A673 (cell line): ENCODE measurements around the gene ANO2. TPM values are rescaled to one million over a fixed set of nuclear protein-coding genes. Genes with fewer than 3 reads are reported as not detected.
A peak's percentile ranks its signal among the peaks of the same experiment; 100 is the strongest.

Experiments
- Bru-seq: library from RNA; stranded (reverse); fragments of 400-500 nt; gene quantifications from one replicate; lab custom pipeline; 2021; lab: Mats Ljungman, UMichigan
- BruChase-seq, 2 experiments: library from RNA; stranded (reverse); fragments of 400-500 nt; gene quantifications; one replicate each; lab custom pipeline; 2021; lab: Mats Ljungman, UMichigan
- BruUV-seq: library from RNA; stranded (reverse); fragments of 400-500 nt; replicated peaks from 2 replicates; lab custom pipeline; 2021; lab: Mats Ljungman, UMichigan
- CTCF ChIA-PET: fragments of 300-600 bp; sonication (Branson Sonifier 250); formaldehyde crosslinking; loops from one replicate; lab custom pipeline; 2022; ENCODE audit warnings: antibody characterized with exemption; lab: Charles Lee
- POLR2A ChIA-PET: fragments of 300-600 bp; sonication (Branson Sonifier 250); formaldehyde crosslinking; loops from one replicate; lab custom pipeline; 2022; ENCODE audit warnings: antibody characterized with exemption; ENCODE audit not compliant: low non-redundant PET; lab: Charles Lee
- DNase-seq: peaks from one replicate; pipeline ENCODE4 v3.0.0-alpha.2; 2015; ENCODE audit warnings: low spot score
- H3K27ac ChIP-seq: fragments of 200-600 bp; sonication (generic); 2 replicates; pipeline ENCODE4 v1.5.1; 2016; ENCODE audit warnings: mixed run types, low read depth, mild to moderate bottlenecking, mixed read lengths, antibody characterized with exemption, low read length; ENCODE audit not compliant: poor library complexity, severe bottlenecking
- H3K27me3 ChIP-seq: fragments of 200-600 bp; sonication (generic); replicated peaks from 2 replicates; pipeline ENCODE4 v1.6.1; 2017; ENCODE audit warnings: mixed run types, low read depth, mild to moderate bottlenecking, mixed read lengths, antibody characterized with exemption, low read length; ENCODE audit not compliant: insufficient read depth, poor library complexity
- H3K36me3 ChIP-seq: fragments of 200-600 bp; sonication (generic); 2 replicates; pipeline ENCODE4 v1.6.1; 2016; ENCODE audit warnings: mixed run types, mild to moderate bottlenecking, mixed read lengths, antibody characterized with exemption, low read length; ENCODE audit not compliant: insufficient read depth, poor library complexity, severe bottlenecking
- H3K4me1 ChIP-seq: fragments of 200-600 bp; sonication (generic); 2 replicates; pipeline ENCODE4 v1.6.1; 2017; ENCODE audit warnings: mixed run types, mild to moderate bottlenecking, mixed read lengths, antibody characterized with exemption, low read length; ENCODE audit not compliant: insufficient read depth, poor library complexity, severe bottlenecking
- H3K4me3 ChIP-seq: fragments of 200-600 bp; sonication (generic); 2 replicates; pipeline ENCODE4 v1.5.1; 2016; ENCODE audit warnings: low read depth, mixed run types, mild to moderate bottlenecking, mixed read lengths, low read length; ENCODE audit not compliant: poor library complexity, severe bottlenecking
- H3K9me3 ChIP-seq: fragments of 200-600 bp; sonication (generic); 2 replicates; pipeline ENCODE4 v1.6.1; 2016; ENCODE audit warnings: mixed run types, low read depth, mild to moderate bottlenecking, mixed read lengths, antibody characterized with exemption, low read length; ENCODE audit not compliant: poor library complexity, severe bottlenecking
- CTCF ChIP-seq: fragments of 300-800, 200-600 bp; sonication (generic); conservative IDR thresholded peaks from 2 replicates; pipeline ENCODE4 v1.5.1; 2017; ENCODE audit warnings: low read depth, mild to moderate bottlenecking, antibody characterized with exemption, low read length, moderate library complexity, mixed read lengths
- EZH2 ChIP-seq: fragments of 200-600 bp; sonication (generic); IDR thresholded peaks from 2 replicates; pipeline ENCODE4 v1.6.1; 2017; ENCODE audit warnings: borderline replicate concordance, low read depth, mild to moderate bottlenecking, mixed read lengths, antibody characterized with exemption, low read length; ENCODE audit not compliant: poor library complexity, severe bottlenecking
- intact Hi-C: fragments of 100-400 bp; cut with micrococcal nuclease; formaldehyde crosslinking; loops from one replicate; pipeline ENCODE4 v1.10.0; 2022; ENCODE audit not compliant: unreplicated experiment
- long read RNA-seq: library from polyadenylated mRNA; stranded (forward); transcript quantifications from one replicate; pipeline ENCODE4 v2.0.0, GENCODE V29; 2022
- total RNA-seq: library from RNA; stranded (reverse); gene quantifications from 2 replicates; pipeline ENCODE4 v1.2.3, GENCODE V29; 2021

Gene ANO2
- total RNA-seq (not detected in 2 replicates), Bru-seq, nascent RNA (percentile 3 among the genes with signal in this experiment), BruChase-seq, experiment 1, labeled RNA remaining after a 2-hour chase (percentile 3 among the genes with signal in this experiment), BruChase-seq, experiment 2, labeled RNA remaining after a 6-hour chase (percentile 4 among the genes with signal in this experiment)
- long read RNA-seq, result 0 reads

DNA sequence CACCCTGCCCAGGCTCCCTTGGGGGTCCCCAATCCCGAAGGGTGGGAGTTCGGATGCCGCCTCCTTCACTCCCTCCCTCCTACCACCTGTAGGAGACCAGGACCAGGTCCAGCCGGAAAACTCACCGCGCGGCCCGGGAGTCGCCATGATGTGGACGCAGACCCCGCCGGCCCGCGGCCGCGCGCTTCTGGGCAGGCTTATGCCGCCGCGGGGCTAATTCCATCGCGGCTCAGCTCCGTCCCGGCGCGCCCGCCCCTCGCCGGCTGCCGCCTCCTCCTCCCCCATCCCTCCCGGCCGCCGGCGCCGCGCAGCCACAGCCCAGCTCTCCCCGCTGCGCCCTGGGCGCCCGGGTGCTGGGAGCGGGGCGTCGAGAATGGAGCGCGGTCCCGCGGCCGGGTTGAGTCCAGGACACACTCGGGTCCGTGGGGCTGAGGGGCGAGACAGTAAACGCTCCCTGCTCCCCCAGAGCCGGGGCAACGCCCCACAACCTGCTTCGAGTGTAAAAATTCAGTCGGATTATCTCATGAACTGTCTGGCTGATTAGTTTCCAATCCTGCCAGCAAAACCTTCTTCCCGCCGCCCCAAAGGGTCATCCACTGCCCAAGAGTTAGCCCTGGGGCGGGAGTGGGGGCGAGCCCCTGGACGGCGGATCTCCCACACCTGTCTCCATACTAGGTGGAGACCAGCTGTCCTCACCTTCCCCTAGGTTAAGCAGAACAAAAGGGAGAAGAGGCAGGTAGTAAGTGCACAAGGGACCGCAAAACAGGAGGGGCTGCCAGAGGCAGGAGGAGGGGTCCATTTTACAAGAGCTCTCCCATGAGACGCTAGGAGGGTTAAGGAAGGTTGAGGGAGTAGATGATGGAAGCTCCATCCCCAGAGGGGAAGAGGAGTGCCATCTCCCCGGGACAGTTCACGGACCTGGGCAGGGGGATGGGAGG, at the start of gene ANO2:
Gene ANO2 (minus strand): TSS at position 189 of the 938 bp plus-strand sequence. CDS start 42 bp downstream, at position 147.
- Histone ChIP-seq H3K36me3 (no peaks in the 10 kb centered on the region), H3K27ac (no peak within 1 kb of the TSS), H3K4me1 (peaks cover 5% of the 10 kb centered on the region), H3K4me3 (peak within 1 kb of the TSS; percentile 33), H3K9me3 (no peaks in the 10 kb centered on the region), H3K27me3 (peaks cover 62% of the 10 kb centered on the region)
- POLR2A ChIA-PET, result no interaction called here
- CTCF ChIA-PET, result interaction anchor here (1.1 kb wide), 1 partner anchor 20 kb away, joined by 3 read pairs; no protein-coding TSS in a partner anchor
- TF ChIP-seq EZH2 (peak; percentile 83), CTCF (no peak)
- intact Hi-C loops, result no loop called here
- peak; percentile 44 for DNase-seq
- no TSS peak for BruUV-seq

DNA sequence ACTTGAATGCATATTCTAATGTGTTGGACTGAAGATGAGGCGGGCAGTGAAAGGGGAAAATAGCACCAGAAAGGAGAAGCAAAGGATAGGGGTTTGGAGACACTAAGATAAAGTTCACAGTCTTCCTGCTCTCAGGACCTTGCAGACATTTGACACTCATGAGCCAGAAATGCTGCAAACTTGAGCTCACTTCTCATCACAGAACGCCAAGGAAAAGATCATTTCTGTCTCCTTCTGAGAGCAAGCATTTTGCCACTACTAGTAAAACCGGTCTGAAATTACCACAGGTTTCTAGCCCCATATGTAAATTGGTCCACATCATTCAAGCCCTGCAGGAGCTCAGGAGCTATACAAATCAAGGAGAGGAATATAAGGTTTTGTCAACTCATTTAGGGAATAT, 44.6 kb upstream of the ANO2 start:
- H3K36me3 ChIP-seq, result no peaks in the 10 kb centered on the region
- no peaks in the 10 kb centered on the region for H3K27me3 ChIP-seq
- H3K4me3 ChIP-seq, result no peak overlapping the region
- ChIA-PET POLR2A (no interaction called here), CTCF (interaction anchor here (1.6 to 3.4 kb wide), 2 partner anchors 49 to 291 kb away, joined by 4 to 34 read pairs; no protein-coding TSS in a partner anchor)
- H3K4me1 ChIP-seq, result no peaks in the 10 kb centered on the region
- TF ChIP-seq EZH2, result no peak
- TF ChIP-seq CTCF, result no peak
- DNase-seq, result no peak
- no TSS peak for BruUV-seq
- H3K27ac ChIP-seq, result no peak overlapping the region
- H3K9me3 ChIP-seq, result no peaks in the 10 kb centered on the region
- intact Hi-C loops, result no loop called here

DNA sequence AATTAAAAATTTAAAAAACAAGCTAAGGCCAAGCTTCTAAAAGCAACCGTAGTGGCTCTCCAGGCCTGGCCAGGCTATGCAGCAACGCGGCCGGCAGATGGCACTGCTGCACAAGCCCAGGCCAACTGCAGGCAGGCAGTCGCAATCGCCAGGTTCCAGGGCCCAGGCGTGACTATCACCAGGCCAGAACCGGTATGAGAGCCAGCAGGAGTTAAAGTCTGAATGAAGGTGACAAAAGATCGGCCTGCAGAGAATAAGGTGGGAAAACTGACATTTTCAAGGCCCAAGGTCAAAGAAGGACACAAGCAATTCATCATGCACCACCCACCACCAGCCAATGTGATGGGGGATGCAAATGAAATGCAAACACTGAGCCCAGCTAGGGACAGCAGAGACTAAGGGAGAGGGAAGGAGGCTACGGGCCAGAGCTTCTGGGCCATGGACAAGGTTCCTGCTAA, 43.6 kb upstream of the ANO2 start:
- BruUV-seq, result no TSS peak
- intact Hi-C loops, result loop anchor here (1.0 kb wide), 1 partner anchor 50 kb away; no protein-coding TSS in a partner anchor
- Histone ChIP-seq H3K27me3 (no peaks in the 10 kb centered on the region), H3K9me3 (no peaks in the 10 kb centered on the region), H3K36me3 (no peaks in the 10 kb centered on the region), H3K27ac (no peak overlapping the region), H3K4me1 (no peaks in the 10 kb centered on the region), H3K4me3 (no peak overlapping the region)
- no peak for TF ChIP-seq EZH2
- TF ChIP-seq CTCF, result peak; percentile 97
- ChIA-PET POLR2A (no interaction called here), CTCF (interaction anchor here (0.6 to 3.4 kb wide), 8 partner anchors 50 to 300 kb away, joined by 3 to 34 read pairs (median 4); no protein-coding TSS in a partner anchor)
- DNase-seq, result peak; percentile 72
